Stimulated activated CD8-positive, alpha-beta memory T cell treated with anti-CD3 and anti-CD28 coated beads, Interleukin-15, amount 100 ng/mL, for 24 hours (primary cell): Measurements from ENCODE around the gene AGO3.
"Not testable (repeated sequence)": the region's sequence is repeated elsewhere in the genome, so short reads cannot be mapped to it uniquely, and the experiment has no call there.

ENCODE experiments used
- DNase-seq: peaks from one replicate; pipeline ENCODE4 v3.0.0-alpha.2; 2020; ENCODE audit warnings: low read depth

The AGO3 gene

GRCh38 chr1:36008546-36009197, 77.8 kb downstream of the AGO3 start:
- DNase-seq = no peak

DNA sequence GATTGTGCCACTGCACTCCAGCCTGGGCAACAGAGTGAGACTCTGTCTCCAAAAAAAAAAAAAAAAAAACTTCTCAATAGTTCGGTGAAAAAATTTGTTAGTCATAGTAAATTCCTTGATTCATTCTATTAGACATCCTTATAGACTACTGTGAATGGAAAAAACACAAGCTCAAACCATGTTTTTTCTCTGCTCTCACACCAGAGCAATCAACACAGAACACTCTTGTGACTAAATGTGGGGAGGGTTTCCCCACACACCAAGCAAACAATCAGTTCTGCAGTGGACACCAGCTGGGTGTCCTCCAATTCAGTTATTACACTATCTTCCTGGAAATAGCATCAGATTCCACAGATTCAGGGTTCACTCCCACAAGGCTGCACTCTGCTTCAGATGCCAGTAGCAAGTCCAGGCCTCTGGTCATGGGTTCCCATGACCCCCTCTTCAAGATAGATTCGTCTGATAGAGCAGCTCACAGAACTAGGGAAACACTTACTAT, 83.9 kb downstream of the AGO3 start:
- no peak for DNase-seq

DNA sequence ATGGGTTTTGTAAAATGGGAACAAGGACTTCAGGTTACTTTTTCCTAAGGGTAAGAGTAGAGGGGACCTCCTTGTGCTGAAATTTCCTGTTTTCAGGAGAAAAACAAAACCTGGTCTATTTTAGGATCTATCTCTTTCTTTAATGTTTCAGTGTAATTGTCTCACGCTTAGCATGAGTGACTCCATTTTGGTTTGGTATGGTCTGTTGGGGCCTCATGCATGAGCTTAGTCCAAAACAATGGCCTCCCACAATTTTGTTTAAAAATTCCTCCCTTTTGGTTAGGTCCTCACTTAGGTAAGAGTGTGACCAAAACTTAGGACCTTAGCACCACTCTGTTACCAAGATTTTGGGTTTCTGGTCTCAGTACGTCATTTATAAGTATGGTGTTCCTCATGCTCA, 85.8 kb downstream of the AGO3 start:
- DNase-seq = no peak

- no peak for DNase-seq
Measured at GRCh38 chr1:36023098-36023769, 92.3 kb downstream of the AGO3 start.

DNA sequence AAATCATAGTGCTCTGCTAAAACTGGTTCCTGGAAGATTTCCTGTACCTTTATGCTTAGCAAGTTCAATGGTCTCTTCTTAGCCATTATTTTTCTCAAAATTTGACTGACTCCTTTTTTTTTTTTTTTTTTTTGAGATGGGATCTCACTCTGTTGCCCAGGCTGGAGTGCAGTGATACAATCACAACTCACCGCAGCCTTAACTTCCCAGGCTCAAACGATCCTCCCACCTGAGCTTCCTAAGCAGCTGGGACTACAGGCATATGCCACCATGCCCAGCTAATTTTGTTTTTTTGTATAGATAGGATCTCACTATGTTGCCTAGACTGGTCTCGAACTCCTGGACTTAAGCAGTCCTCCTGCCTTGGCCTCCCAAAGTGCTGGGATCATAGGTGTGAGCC, 93.1 kb downstream of the AGO3 start:
- not testable (repeated sequence) for DNase-seq

- DNase-seq = no peak
Measured at GRCh38 chr1:36024847-36025246, 93.9 kb downstream of the AGO3 start.

DNA sequence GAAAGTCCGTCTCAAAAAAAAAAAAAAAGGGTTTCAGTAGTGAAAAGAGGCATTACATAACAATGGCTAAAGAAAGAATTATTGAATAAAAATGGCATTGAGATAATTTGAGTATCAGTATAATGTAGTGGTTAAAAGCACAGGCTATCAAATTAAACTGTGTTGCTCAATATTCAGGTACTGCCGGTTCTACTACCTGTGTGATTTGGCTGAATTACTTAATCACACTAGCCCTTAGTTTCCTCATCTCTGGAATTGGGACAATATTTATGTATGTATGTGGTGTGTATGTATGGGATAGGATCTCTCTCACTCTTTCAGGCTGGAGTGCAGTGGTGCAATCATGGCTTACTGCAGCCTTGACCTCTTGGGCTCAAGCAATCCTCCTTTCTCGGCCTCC, 96.9 kb downstream of the AGO3 start:
- DNase-seq = no peak

DNA sequence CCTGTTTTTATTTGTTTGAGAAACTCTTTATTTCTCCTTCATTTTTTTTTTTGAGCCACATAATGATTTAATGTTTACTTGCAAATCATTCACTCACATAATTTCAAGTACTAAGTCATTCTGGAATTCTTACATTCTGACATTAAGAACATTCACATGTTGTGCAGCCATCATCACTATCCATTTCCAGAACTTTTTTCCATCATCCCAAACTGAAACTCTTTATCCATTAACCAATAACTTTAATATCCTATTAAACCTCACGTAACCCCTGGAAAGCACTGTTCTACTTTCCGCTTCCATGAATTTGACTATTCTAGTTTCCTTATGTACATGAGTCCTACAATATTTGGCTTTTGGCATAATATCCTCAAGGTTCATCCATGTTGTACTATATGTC, 100.5 kb downstream of the AGO3 start:
- no peak for DNase-seq

- no peak for DNase-seq
Measured at GRCh38 chr1:36034692-36035091, 103.8 kb downstream of the AGO3 start.

DNA sequence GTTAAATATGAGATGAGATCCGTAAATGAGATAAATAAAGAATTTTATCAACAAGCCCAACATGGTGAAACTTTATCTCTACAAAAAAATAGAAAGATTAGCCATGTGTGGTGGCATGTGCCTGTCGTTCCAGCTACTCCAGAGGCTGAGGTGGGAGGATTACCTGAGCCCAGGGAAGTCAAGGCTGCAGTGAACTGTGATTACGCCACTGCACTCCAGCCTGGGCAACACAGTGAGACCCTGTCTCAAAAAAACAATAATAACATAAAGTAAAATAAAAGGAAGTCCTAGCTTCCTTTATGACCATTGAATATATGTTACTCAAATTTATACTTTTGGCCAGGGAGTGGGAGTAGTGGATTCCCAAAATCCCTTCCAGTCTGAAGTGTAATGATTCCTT, 104.2 kb downstream of the AGO3 start:
- DNase-seq = no peak

DNA sequence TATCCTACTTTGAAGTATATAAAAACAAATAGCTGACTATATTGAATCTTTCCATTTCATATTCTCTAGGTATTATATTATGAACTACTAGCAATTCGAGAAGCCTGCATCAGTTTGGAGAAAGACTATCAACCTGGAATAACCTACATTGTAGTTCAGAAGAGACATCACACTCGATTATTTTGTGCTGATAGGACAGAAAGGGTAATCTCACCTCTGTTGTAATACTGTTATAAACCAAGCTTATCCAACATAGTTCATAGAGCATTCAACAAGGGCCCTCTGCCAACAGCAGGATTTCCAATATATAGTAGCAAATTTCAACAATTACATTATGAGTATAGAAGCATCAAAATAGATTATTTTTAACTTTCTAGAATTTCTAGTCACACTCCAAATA, 109.3 kb downstream of the AGO3 start:
- DNase-seq = no peak

- DNase-seq = no peak
Measured at GRCh38 chr1:36051821-36052220, 120.9 kb downstream of the AGO3 start.

GRCh38 chr1:36053978-36054377, 123.1 kb downstream of the AGO3 start:
- no peak for DNase-seq

- no peak for DNase-seq
Measured at GRCh38 chr1:36055706-36056105, 124.8 kb downstream of the AGO3 start.

- DNase-seq = no peak
Measured at GRCh38 chr1:36062315-36062714, 131.4 kb downstream of the AGO3 start.

GRCh38 chr1:36067871-36068270, 137.0 kb downstream of the AGO3 start:
- DNase-seq = no peak

GRCh38 chr1:36068866-36069265, 138.0 kb downstream of the AGO3 start:
- no peak for DNase-seq

DNA sequence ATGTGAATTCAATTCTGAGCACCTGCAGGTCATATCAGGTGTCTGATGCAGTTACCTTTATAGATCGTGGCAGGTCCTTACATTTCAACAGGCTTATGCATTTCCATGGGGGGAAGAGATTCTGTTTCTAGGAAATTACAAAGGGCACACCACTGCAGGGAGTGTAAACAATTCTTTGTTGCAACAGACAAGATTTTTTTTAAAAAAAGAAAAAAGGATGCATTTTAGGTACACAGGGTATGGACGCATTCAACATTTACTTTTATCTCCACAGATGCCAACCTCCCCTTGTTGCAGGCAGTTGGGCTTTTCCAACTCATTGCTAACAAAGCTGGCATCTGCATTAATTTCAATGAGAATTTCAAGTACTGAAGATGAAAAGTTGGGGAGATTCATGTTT, 139.4 kb downstream of the AGO3 start:
- no peak for DNase-seq

DNA sequence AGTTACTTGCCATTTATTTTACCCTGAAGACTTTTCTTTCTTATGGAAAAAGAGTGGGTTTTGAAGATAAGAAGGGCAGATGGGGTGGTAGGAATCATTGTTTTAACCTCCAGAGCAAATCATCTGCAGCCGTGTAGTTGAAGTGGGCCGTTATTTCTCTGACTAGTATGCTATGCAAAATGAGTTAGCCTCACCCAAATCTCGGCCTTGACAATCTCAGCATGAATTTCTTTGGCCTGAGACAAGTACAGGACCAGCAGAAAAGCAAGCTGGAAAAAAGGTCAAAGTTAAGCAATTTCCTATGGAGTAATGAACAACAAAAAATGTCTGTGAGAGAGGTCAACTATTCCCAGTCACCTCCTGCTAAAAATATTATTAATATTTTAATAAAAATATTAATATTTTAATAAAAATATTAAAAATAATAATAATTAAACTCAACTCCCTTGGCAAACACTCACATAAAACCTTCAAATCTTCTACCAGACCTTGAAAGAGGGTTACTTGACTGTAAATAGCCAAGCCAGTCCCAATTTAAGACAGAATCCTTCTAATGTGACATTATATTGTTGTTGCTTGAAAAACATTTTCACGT, 146.2 kb downstream of the AGO3 start:
- DNase-seq = no peak

DNA sequence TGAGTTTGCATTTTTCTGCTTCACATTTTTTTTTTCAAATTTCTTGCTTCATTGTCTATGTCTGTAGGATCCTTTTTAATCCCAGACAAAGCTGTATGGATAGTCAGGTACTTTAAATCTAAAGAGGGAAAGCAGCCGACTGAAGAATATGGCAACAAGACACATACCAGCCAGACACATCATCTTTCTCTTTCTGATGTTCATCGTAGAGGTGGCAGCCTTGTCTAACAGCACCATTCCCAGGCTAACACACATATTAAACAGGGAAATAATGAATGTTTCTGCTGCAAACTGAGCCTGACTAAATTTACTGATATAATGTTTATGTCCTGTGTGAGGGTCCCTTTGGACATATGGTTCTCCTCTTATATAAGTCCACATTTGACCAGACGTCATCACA, 149.3 kb downstream of the AGO3 start:
- DNase-seq = no peak

GRCh38 chr1:36080801-36081200, 149.9 kb downstream of the AGO3 start:
- no peak for DNase-seq

GRCh38 chr1:36081926-36082485, 151.1 kb downstream of the AGO3 start:
- no peak for DNase-seq

- DNase-seq = no peak
Measured at GRCh38 chr1:36083219-36083618, 152.3 kb downstream of the AGO3 start.
